ENCODE results near the gene POLRMT. TPM values are rescaled to one million over a fixed set of nuclear protein-coding genes. Genes with fewer than 3 reads are reported as not detected.
"Not testable (repeated sequence)": the region's sequence is repeated elsewhere in the genome, so short reads cannot be mapped to it uniquely, and the experiment has no call there.

Gene POLRMT
- total RNA-seq, 1 donor from 2014 or later: 29.0 TPM

DNA sequence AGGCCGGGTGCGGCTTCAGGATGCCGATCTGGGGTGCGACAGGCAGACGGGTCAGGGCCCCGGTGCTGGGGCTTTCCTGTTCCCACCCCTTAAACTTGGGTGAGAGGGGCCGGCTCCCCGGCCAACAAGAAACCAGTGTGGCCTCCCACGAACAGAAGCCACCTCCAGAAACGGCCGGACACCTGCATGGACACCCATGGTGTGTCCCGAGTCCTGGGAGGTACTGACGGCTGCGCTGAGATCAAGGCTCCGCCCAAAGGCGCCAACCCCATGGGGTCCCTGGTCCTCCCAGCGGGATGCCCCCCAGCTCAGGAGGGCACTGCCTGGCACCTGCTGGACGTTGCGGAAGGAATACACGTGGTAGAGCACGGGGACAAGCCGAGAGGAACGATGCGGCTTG is 11.5 kb downstream of the POLRMT start:
- no peak for DNase-seq (ENCODE audit: low read depth)
- FAIRE-seq: no peak
- no peak overlapping the region for H3K4me3 ChIP-seq (ENCODE audit: low read depth, low read length)
- H3K27me3 ChIP-seq (ENCODE audit: control insufficient read depth, insufficient read depth, low read length): no peaks in the 10 kb centered on the region
- H3K36me3 ChIP-seq (ENCODE audit: control insufficient read depth, insufficient read depth, low read length): peaks cover 17% of the 10 kb centered on the region
- TF ChIP-seq, protein P1, sequence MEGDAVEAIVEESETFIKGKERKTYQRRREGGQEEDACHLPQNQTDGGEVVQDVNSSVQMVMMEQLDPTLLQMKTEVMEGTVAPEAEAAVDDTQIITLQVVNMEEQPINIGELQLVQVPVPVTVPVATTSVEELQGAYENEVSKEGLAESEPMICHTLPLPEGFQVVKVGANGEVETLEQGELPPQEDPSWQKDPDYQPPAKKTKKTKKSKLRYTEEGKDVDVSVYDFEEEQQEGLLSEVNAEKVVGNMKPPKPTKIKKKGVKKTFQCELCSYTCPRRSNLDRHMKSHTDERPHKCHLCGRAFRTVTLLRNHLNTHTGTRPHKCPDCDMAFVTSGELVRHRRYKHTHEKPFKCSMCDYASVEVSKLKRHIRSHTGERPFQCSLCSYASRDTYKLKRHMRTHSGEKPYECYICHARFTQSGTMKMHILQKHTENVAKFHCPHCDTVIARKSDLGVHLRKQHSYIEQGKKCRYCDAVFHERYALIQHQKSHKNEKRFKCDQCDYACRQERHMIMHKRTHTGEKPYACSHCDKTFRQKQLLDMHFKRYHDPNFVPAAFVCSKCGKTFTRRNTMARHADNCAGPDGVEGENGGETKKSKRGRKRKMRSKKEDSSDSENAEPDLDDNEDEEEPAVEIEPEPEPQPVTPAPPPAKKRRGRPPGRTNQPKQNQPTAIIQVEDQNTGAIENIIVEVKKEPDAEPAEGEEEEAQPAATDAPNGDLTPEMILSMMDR (IDR thresholded peaks at IDR 0.05; ENCODE audit: insufficient read depth, low read length, severe bottlenecking): no peak

DNA sequence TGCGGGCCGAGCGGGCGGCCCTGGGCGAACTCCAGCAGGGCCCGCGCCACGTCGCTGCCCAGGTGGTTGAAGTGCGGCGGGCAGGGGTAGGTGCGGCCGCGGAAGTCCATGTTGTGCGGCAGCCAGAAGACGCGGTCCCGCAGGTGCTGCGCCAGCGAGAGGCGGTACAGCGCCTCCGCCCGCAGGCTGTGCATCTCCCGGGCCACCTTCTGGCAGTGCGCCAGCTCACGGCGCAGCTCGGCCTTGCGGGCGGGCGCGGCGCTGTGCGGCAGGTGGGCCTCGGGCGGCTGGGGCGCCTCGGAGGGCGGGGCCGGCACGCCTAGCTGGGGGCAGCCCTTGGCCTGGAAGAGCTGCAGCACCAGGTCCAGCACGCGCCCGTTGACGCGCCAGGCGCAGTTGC is 12.1 kb downstream of the POLRMT start:
- not testable (repeated sequence) for H3K27me3 ChIP-seq (ENCODE audit: control insufficient read depth, insufficient read depth, low read length); DNase-seq (ENCODE audit: low read depth); H3K4me3 ChIP-seq (ENCODE audit: low read depth, low read length); FAIRE-seq
- peaks cover 17% of the 10 kb centered on the region for H3K36me3 ChIP-seq (ENCODE audit: control insufficient read depth, insufficient read depth, low read length)

DNA sequence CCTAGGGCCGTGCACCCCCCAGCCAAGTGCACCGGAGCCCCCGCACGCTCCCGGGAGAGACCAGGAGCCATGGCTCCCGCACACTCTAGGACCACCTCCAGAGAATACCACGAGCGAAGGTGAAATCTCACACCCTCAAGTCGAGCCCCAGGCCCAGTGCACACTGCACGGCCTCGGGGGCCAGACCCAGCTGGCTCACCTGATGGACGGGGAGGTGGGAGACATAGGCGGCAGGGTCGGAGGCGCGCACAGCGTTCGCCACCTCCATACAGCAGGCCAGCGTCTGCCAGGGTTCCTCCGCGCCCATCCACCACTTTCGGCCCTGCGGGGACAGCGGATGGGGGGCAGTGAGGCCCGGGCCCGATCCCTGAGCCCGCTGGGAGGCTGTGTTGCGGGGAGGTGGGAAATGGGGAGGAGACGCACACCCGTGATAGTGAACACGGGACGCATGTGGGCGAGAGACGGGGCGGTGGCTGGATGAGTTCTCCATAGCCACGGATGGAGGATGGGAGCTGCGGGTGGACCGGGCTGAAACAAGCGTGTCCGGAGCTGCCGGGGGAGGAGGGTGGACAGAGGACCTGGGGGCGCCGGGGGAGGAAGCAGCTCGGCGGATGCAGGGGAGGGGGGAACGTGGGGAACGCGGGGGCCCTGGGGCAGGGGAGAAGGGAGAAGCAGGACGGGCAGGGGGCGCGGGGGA is 13.0 kb downstream of the POLRMT start:
- FAIRE-seq (no peak), DNase-seq (ENCODE audit: low read depth) (no peak)
- TF ChIP-seq, protein P1 (IDR thresholded peaks at IDR 0.05; ENCODE audit: insufficient read depth, low read length, severe bottlenecking): no peak
- Histone ChIP-seq H3K4me3 (ENCODE audit: low read depth, low read length) (no peak overlapping the region), H3K36me3 (ENCODE audit: control insufficient read depth, insufficient read depth, low read length) (peaks cover 17% of the 10 kb centered on the region), H3K27me3 (ENCODE audit: control insufficient read depth, insufficient read depth, low read length) (no peaks in the 10 kb centered on the region)

DNA sequence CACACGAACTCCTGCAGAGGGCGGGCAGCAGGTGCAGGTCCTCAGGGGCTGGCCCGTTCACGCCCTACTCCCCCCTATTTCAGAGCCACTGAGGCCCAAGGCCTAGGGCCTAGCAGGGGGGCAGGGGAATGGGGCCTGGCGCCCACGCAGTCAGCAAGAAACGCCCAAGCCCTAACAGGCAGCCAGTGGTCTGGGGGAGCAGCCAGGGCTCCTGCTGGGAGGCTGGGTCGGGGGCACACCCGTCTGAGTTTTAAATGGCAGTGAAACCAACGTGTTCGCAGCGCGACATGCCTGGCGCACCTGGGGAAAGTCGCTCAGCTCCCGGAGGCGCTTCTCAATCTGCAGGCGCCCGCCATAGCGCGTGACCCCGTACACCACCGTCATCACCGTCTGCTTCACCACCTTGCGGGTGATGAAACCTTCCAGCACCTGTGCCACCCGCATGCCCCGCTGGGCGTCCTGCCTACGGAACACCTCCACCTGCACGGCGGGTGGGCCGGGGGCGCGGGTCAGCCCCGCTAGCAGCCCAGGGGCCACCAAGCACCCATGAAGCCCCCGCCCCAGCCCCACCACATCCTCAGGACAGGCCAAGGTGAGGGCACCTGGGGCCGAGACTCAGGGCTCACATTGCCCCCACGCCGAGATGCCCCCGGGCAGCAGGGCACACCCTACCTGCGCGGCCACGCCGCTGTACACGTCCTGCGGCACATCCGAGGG is 13.9 kb downstream of the POLRMT start:
- Histone ChIP-seq H3K4me3 (ENCODE audit: low read depth, low read length) (no peak overlapping the region), H3K27me3 (ENCODE audit: control insufficient read depth, insufficient read depth, low read length) (no peaks in the 10 kb centered on the region), H3K36me3 (ENCODE audit: control insufficient read depth, insufficient read depth, low read length) (peaks cover 17% of the 10 kb centered on the region)
- TF ChIP-seq, protein P1 (IDR thresholded peaks at IDR 0.05; ENCODE audit: insufficient read depth, low read length, severe bottlenecking): no peak
- no peak for DNase-seq (ENCODE audit: low read depth)
- no peak for FAIRE-seq

DNA sequence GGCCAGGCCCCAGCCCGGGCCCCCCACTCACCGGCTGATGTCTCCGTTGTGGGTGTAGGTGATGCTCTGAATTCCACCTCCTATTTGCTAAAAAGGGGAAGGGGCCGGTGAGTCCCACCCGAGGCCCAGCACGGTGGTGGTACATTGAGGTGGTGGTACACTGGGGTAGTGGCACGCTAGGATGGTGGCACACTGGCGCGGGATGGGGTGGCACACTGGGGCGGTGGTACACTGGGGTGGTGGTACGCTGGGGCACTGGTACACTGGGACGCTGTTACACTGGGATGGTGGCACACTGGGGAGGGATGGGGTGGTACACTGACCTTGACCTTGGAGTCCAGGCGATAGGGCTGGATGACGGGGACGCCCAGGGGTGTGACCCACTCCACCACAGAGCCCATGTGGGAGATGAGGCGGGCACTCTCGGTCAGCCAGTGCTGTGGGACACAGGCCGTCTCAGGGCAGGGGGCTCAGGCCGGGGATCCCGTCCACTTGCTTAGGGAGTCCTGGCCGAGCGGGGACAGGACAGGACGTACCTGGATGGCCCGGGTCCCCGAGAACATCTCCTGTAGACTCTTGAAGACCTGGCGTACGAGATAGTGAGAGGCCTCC is 14.6 kb downstream of the POLRMT start:
- FAIRE-seq: no peak
- peaks cover 17% of the 10 kb centered on the region for H3K36me3 ChIP-seq (ENCODE audit: control insufficient read depth, insufficient read depth, low read length)

DNA sequence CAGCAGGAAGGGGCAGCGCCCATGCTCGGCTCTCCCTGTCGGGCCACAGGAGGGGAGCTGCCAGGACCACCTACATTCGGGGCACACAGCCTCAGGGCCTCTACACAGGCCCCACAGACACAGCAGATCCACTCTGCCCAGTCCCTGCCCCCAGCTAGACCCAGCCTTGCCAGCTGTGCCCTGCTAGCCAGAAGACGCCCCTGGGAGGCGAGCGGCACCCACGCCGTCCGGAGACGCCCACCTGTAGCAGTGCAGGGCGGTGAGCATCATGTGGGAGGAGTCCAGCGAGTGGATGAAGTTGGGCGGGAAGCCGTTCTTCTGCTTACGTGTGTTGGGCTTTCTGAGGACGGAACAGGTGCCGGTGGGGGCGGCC is 15.1 kb downstream of the POLRMT start:
- H3K27me3 ChIP-seq (ENCODE audit: control insufficient read depth, insufficient read depth, low read length): no peaks in the 10 kb centered on the region
- peaks cover 14% of the 10 kb centered on the region for H3K36me3 ChIP-seq (ENCODE audit: control insufficient read depth, insufficient read depth, low read length)
- FAIRE-seq: no peak
- DNase-seq (ENCODE audit: low read depth): no peak
- H3K4me3 ChIP-seq (ENCODE audit: low read depth, low read length): no peak overlapping the region
- TF ChIP-seq, protein P1 (IDR thresholded peaks at IDR 0.05; ENCODE audit: insufficient read depth, low read length, severe bottlenecking): no peak

More for the DNA sequence above, 14.6 kb downstream of the POLRMT start:
- TF ChIP-seq, protein P1 (IDR thresholded peaks at IDR 0.05; ENCODE audit: insufficient read depth, low read length, severe bottlenecking): no peak
- Histone ChIP-seq H3K4me3 (ENCODE audit: low read depth, low read length) (no peak overlapping the region), H3K27me3 (ENCODE audit: control insufficient read depth, insufficient read depth, low read length) (no peaks in the 10 kb centered on the region)
- no peak for DNase-seq (ENCODE audit: low read depth)
